K562 (cell line): ENCODE results near the gene LUZP1. TPM values are rescaled to one million over a fixed set of nuclear protein-coding genes. Genes with fewer than 3 reads are reported as not detected.

Experiments used
- ARID3A ChIP-seq: IDR thresholded peaks from 2 replicates; pipeline ENCODE4 v1.6.1; 2012; ENCODE audit warnings: low read depth, low read length, improper control_type of control experiment, borderline replicate concordance
- ARID4B ChIP-seq: sonication (generic); formaldehyde crosslinking; IDR thresholded peaks from 2 replicates; pipeline ENCODE4 v1.8.0; 2022; ENCODE audit warnings: mild to moderate bottlenecking, missing genetic modification reagents
- BCOR ChIP-seq: fragments of 450-650 bp; IDR thresholded peaks from 2 replicates; pipeline ENCODE4 v1.6.1; 2016
- CHD7 ChIP-seq: fragments of 200-600 bp; sonication (generic); IDR thresholded peaks from one replicate; pipeline ENCODE4 v1.6.1; 2012; ENCODE audit warnings: mild to moderate bottlenecking, low read depth, low read length, inconsistent platforms
- HMBOX1 ChIP-seq: sonication (generic); IDR thresholded peaks from 2 replicates; pipeline ENCODE4 v1.6.1; 2016
- KLF10 ChIP-seq: fragments of 250-450 bp; sonication (Bioruptor Pico); IDR thresholded peaks from 2 replicates; pipeline ENCODE4 v1.6.1; 2021; ENCODE audit warnings: matching md5 sums
- MCM2 ChIP-seq: fragments of 450-650 bp; IDR thresholded peaks from 2 replicates; pipeline ENCODE4 v1.6.1; 2017; ENCODE audit warnings: low read depth, mild to moderate bottlenecking
- NCOA1 ChIP-seq: fragments of 450-650 bp; IDR thresholded peaks from 2 replicates; pipeline ENCODE4 v1.6.1; 2016; ENCODE audit warnings: low read depth
- polyA plus RNA-seq, 8 experiments: library from polyadenylated mRNA; depleted of rRNA in 4 of 8; stranded (reverse) in 5 of 8; unstranded in 3 of 8; fragments of >200 nt; fragmentation: Nextera tagmentation in 2 of 8; fragmentation: Illumina TruSeq in 1 of 8; extraction: Ambion mirVana in 2 of 8; extraction: Trizol in 1 of 8; gene quantifications; 2 replicates each; pipeline versions ENCODE4 v1.2.1 to v1.2.3, GENCODE V29; 2011 to 2014; ENCODE audit warnings: inconsistent platforms in 1 of 8, missing spikeins in 1 of 8
- total RNA-seq, 7 experiments: library from RNA; depleted of rRNA in 6 of 7; stranded (reverse); fragments of >200 nt in 6 of 7; fragmentation: Illumina TruSeq in 2 of 7; extraction: Trizol in 2 of 7; gene quantifications; 2 replicates each; pipeline versions ENCODE4 v1.2.1 to v1.2.3, GENCODE V29; 2011 to 2021; ENCODE audit warnings: low replicate concordance in 1 of 7

Gene LUZP1
- total and polyA plus RNA-seq, 9 of the 15 experiments (the other 6 are each of a cell fraction or from before 2014, with no cell fraction given), result 6.5 to 19.1 (median 12.4) TPM

- TF ChIP-seq CHD7 (no peak), HMBOX1 (no peak), ARID4B (no peak; the same call in 1 of the 2 replicates), ARID3A (no peak), BCOR (no peak), KLF10 (CRISPR knock-in tag) (no peak), NCOA1 (no peak), MCM2 (no peak)
Observed at GRCh38 chr1:23167353-23168078, 1.1 kb downstream of the LUZP1 start (continued).
